SK-N-SH treated with all-trans-retinoic acid at 6 μM for 48 hours (cell line): Measurements from ENCODE around the gene KLF5.

Experiments used
- GLIS3 ChIP-seq: fragments of 250-450 bp; sonication (Bioruptor Pico); IDR thresholded peaks from 2 replicates; pipeline ENCODE4 v1.5.0; 2020; ENCODE audit warnings: mild to moderate bottlenecking, moderate library complexity
- PATZ1 ChIP-seq: fragments of 250-450 bp; sonication (Bioruptor Pico); IDR thresholded peaks from 2 replicates; pipeline ENCODE4 v1.8.0; 2020; ENCODE audit warnings: mild to moderate bottlenecking, moderate library complexity, borderline replicate concordance
- RARB ChIP-seq: fragments of 250-450 bp; sonication (Bioruptor Pico); IDR thresholded peaks from 2 replicates; pipeline ENCODE4 v1.8.0; 2021; ENCODE audit warnings: mild to moderate bottlenecking, moderate library complexity
- SNAI2 ChIP-seq: fragments of 250-450 bp; sonication (Bioruptor Pico); IDR thresholded peaks from 2 replicates; pipeline ENCODE4 v1.5.0; 2020; ENCODE audit warnings: mild to moderate bottlenecking, moderate library complexity
- TCF4 ChIP-seq: fragments of 250-450 bp; sonication (Bioruptor Pico); IDR thresholded peaks from 2 replicates; pipeline ENCODE4 v1.8.0; 2021; ENCODE audit warnings: mild to moderate bottlenecking, moderate library complexity, borderline replicate concordance
- TOX ChIP-seq: fragments of 250-450 bp; sonication (Bioruptor Pico); IDR thresholded peaks from 2 replicates; pipeline ENCODE4 v1.8.0; 2021; ENCODE audit warnings: mild to moderate bottlenecking, moderate library complexity, borderline replicate concordance
- ZC3H10 ChIP-seq: fragments of 250-450 bp; sonication (Bioruptor Pico); IDR thresholded peaks from 2 replicates; pipeline ENCODE4 v1.5.1; 2021; ENCODE audit warnings: mild to moderate bottlenecking, moderate library complexity
- ZNF565 ChIP-seq: fragments of 450-650 bp; formaldehyde crosslinking; conservative IDR thresholded peaks from 2 replicates; pipeline ENCODE4 v1.5.0; 2020; ENCODE audit warnings: low read depth, mild to moderate bottlenecking, moderate library complexity
- ZNF70 ChIP-seq: fragments of 450-650 bp; formaldehyde crosslinking; IDR thresholded peaks from 2 replicates; pipeline ENCODE4 v1.5.0; 2020; ENCODE audit warnings: mild to moderate bottlenecking, moderate library complexity
- ZNF8 ChIP-seq: fragments of 450-650 bp; formaldehyde crosslinking; IDR thresholded peaks from 2 replicates; pipeline ENCODE4 v1.5.0; 2020; ENCODE audit warnings: mild to moderate bottlenecking, moderate library complexity

- TF ChIP-seq TCF4 (CRISPR knock-in tag) (no peak), ZNF70 (CRISPR knock-in tag) (no peak), PATZ1 (CRISPR knock-in tag) (no peak), TOX (CRISPR knock-in tag) (no peak), ZNF565 (CRISPR knock-in tag) (no peak), RARB (CRISPR knock-in tag) (no peak), ZNF8 (CRISPR knock-in tag) (no peak), GLIS3 (CRISPR knock-in tag) (no peak), ZC3H10 (CRISPR knock-in tag) (no peak), SNAI2 (no peak)
These were observed 18.3 kb upstream of the KLF5 start for GRCh38 chr13:73040484-73040883.
